NCI-H2107 treated with DMSO at 0.1 percent for 48 hours (cell line): Measurements from ENCODE around the gene NCOA6.
"Not testable (repeated sequence)": the region's sequence is repeated elsewhere in the genome, so short reads cannot be mapped to it uniquely, and the experiment has no call there.

Experiments used
- DNase-seq: peaks from one replicate; lab custom pipeline; 2025; ENCODE audit not compliant: unreplicated experiment; lab: John Stamatoyannopoulos, UW

The NCOA6 gene

DNA sequence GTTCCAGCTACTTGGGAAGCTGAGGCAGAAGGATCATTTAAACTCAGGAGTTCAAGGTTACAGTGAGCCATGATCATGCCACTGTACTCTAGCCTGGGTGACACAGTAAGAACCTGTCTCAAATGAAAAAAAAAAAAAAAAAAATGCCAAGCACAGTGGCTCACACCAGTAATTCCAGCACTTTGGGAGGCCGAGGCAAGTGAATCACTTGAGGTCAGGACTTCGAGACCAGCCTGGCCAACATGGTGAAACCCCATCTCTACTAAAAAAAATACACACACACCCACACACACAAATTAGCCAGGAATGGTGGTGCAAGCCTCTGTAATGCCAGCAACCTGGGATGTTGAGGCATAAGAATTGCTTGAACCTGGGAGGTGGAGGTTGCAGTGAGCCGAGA, 102.9 kb downstream of the NCOA6 start:
- not testable (repeated sequence) for DNase-seq

DNA sequence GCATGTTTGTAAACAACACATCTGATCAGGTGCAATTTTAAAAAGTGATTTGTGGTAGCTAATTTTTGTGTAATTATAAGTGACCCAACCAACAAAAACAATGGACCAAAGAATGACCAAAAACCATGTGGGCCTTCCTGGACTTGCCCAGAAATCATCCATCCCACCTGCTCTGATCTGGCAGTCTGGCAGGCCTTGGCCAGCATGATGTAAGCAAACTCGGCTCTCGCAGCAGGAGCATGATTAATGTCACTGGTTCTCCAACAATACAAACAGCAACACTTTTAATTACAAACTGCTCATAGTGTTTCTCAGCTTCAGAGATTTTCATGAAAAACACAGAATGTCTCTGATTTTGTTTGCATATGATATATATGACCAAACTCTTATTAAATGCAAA, 105.2 kb downstream of the NCOA6 start:
- no peak for DNase-seq

DNA sequence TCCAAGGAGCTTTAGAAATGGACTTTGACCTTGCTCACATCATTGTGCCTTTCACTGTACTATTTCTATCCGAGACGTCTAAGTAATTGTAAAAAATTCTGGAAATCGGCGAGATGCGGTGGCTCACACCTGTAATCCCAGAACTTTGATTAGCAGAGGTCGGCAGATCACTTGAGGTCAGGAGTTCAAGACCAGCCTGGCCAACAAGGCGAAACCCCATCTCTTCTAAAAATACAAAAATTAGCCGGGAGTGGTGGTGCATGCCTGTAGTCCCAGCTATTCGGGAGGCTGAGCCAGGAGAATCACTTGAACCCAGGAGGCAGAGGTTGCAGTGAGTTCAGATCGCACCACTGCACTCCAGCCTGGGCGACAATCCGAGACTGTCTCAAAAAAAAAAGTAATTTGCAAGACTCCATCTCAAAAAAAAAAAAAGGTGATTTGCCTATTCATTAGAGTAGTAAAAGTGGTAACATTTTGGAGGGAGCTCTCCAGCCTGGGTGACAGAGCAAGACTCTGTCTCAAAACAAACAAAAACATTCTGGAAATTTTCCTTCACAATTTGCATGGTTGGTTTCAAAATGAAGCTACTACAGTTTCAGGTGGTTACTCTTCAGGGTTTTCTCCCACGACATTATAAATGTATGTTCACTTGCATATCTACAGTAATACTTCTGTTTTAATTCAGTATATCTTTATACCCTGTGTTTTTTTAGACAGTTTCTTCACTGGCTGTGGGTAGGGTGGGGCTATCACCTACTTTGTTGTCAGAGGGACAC, 106.0 kb downstream of the NCOA6 start:
- not testable (repeated sequence) for DNase-seq

- no peak for DNase-seq
These were observed 108.0 kb downstream of the NCOA6 start for GRCh38 chr20:34717230-34718095.

GRCh38 chr20:34716921-34717229, 108.6 kb downstream of the NCOA6 start:
- DNase-seq: no peak

- no peak for DNase-seq
These were observed 110.1 kb downstream of the NCOA6 start for GRCh38 chr20:34715384-34715783.

- DNase-seq: not testable (repeated sequence)
These were observed 111.4 kb downstream of the NCOA6 start for GRCh38 chr20:34713944-34714515.

DNA sequence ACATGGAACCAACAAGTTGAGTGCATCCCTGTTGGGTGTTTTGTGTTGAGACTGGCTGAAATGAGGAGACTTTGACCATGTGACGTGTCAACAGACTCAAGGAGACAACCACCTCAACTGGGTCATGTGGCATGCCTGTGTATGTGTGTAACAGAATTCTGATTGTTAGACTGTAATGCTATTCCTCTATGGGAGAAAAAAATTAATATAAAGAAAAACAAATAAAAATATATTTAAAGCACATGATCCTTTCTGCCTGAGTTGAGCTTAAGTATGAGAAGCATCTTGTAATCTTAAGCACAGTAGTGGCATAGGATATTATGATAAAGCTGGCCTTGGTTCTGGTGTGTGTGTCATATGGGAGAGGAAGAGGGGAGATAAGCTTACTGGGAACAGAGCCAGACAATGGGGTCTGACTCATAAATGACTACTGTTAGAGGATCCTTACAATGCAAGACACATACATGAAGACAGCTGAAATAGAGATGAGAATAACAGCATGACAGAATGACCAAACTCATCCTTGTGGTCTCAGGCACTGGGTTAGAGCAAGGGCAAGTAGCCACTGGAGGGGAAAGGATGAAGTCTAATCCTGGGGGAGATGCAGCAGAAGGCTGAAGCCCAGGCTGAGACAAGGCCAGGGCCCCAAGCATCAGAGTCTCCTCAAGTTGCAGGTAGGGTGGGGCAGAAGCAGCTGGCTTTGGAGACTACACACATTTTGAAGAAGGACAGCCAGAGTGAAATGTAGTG, 112.1 kb downstream of the NCOA6 start:
- DNase-seq: no peak

GRCh38 chr20:34712525-34713192, 112.8 kb downstream of the NCOA6 start:
- no peak for DNase-seq

- no peak for DNase-seq
These were observed 113.5 kb downstream of the NCOA6 start for GRCh38 chr20:34711813-34712430.

DNA sequence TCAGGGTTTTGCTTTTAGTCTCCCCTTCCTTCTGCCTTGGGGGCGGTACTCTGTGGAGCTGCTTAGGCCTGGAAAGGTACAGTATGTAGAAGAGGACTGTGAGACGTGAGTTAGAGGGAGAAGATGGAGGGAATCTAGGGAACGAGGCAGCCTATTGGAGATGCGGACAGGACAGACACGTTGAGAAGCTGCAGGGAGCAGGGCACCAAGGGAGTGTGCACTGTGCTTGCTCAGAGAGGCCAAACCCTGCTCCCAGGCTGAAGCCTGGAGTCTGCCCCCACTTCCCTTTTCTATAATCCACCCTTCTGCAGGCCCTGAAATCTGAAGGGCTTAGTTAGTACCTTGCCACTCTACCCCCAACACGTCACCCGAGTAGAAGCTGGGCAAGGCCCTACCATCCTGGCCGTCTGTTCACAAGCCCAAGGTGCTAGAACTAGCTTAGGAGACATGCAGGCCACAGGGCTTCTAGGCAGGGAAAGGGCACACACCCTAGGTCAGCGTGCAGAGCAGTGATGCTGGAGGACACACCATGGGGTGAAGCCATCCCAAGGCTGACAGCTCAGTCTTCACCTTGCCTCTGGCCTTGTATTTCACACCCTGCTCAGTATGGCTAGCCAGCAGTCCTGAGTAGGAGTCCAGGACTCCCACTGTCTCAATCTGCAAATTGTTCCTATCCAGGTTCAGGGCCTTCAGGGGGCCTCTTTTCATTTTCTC, 114.4 kb downstream of the NCOA6 start:
- DNase-seq: no peak

DNA sequence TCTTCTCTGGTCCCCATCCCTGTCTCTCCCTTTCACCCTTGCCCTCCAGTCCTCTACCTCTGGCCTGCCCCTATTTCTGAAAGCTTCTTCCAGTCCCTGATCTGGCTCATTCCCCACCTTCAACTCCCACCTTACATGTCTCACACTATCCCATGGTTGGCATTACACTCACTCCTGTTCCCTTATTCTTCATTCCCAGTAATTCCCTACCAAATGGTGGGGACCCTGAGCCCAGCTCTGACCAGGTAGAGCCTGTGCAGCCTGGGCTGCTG, 114.9 kb downstream of the NCOA6 start:
- DNase-seq: no peak

- DNase-seq: peak; percentile 48
These were observed 115.5 kb downstream of the NCOA6 start for GRCh38 chr20:34709831-34710567.

DNA sequence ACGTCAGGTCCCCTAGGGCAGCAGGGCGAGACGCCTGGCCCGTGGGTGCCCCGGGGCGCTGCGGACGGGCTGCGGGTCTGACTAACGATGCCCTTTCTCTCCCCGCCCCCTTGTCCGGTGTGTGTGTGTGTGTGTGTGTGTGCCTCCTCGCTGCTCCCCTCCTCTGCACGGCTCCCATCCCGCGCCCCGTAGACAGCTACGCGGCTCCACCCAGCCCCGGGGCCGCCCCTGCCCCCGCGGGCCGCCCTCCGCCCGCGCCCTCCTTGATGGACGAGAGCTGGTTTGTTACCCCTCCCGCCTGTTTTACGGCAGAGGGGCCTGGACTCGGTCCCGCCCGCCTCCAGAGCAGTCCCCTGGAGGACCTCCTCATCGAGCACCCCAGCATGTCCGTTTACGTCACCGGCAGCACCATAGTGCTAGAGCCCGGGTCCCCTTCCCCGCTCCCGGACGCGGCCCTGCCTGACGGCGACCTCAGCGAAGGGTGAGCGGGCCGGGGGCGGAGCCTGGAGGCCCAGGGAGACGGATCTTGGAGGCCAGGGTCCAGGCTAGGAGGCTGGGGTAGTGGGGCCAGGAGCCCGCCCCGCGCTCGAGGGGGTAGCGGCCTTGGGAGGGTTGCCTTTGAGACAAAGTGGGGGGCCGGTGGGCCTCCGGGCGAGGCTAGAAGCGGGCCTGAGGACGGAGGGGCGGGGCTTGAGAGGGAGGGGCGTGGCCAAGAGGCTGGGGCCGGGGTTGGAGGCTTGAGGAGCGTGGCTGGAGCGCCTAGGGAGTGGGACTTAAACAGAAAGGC, 116.2 kb downstream of the NCOA6 start:
- no peak for DNase-seq

- DNase-seq: peak; percentile 18
These were observed 116.8 kb downstream of the NCOA6 start for GRCh38 chr20:34708621-34709043.

- DNase-seq: no peak
These were observed 118.3 kb downstream of the NCOA6 start for GRCh38 chr20:34706912-34707784.

GRCh38 chr20:34706302-34706875, 119.1 kb downstream of the NCOA6 start:
- no peak for DNase-seq
